OCI-LY7 (cell line): ENCODE results near the gene XPNPEP2. TPM values are rescaled to one million over a fixed set of nuclear protein-coding genes. Genes with fewer than 3 reads are reported as not detected.

Experiments
- BruUV-seq: library from RNA; stranded (reverse); fragments of 400-500 nt; replicated peaks from 2 replicates; lab custom pipeline; 2021; lab: Mats Ljungman, UMichigan
- CTCF ChIA-PET: fragments of 300-600 bp; sonication (Branson Sonifier 250); formaldehyde crosslinking; loops from one replicate; lab custom pipeline; 2022; ENCODE audit warnings: antibody characterized with exemption; ENCODE audit not compliant: unreplicated experiment; lab: Charles Lee
- POLR2A ChIA-PET: fragments of 300-600 bp; sonication (Branson Sonifier 250); formaldehyde crosslinking; loops from one replicate; lab custom pipeline; 2022; ENCODE audit warnings: antibody characterized with exemption; lab: Charles Lee
- DNase-seq: peaks from one replicate; pipeline ENCODE4 v3.0.0-alpha.2; 2015; ENCODE audit warnings: low spot score
- H2AFZ ChIP-seq: fragments of 200-600 bp; sonication (generic), shearing (Covaris generic); 2 replicates; pipeline ENCODE4 v1.6.1; 2014; ENCODE audit warnings: mild to moderate bottlenecking, antibody characterized with exemption, low read length, moderate library complexity
- H3K27ac ChIP-seq: fragments of 200-600 bp; sonication (generic); 2 replicates; pipeline ENCODE4 v1.5.1; 2014; ENCODE audit warnings: mixed run types, low read depth, mild to moderate bottlenecking, moderate library complexity, low read length, inconsistent platforms; ENCODE audit not compliant: poor library complexity, severe bottlenecking
- H3K36me3 ChIP-seq: fragments of 200-600 bp; sonication (generic); 2 replicates; pipeline ENCODE4 v1.6.1; 2014; ENCODE audit warnings: mild to moderate bottlenecking, antibody characterized with exemption, low read length, moderate library complexity, mixed read lengths; ENCODE audit not compliant: insufficient read depth
- H3K4me1 ChIP-seq: fragments of 200-600 bp; sonication (generic); 2 replicates; pipeline ENCODE4 v1.5.1; 2014; ENCODE audit warnings: mild to moderate bottlenecking, low read length; ENCODE audit not compliant: insufficient read depth, poor library complexity, severe bottlenecking
- H3K4me2 ChIP-seq: fragments of 200-600 bp; sonication (generic); 2 replicates; pipeline ENCODE4 v1.6.1; 2014; ENCODE audit warnings: mild to moderate bottlenecking, low read length
- H3K4me3 ChIP-seq: fragments of 200-600 bp; sonication (generic); 2 replicates; pipeline ENCODE4 v1.5.1; 2014; ENCODE audit warnings: mild to moderate bottlenecking, low read depth, low read length; ENCODE audit not compliant: poor library complexity, severe bottlenecking
- H3K79me2 ChIP-seq: fragments of 200-600 bp; sonication (generic); 2 replicates; pipeline ENCODE4 v1.6.1; 2016; ENCODE audit warnings: low read depth, mild to moderate bottlenecking, low read length, moderate library complexity, mixed read lengths; ENCODE audit not compliant: insufficient read depth
- H3K9me2 ChIP-seq: fragments of 200-600 bp; sonication (generic); 2 replicates; pipeline ENCODE4 v1.6.1; 2016; ENCODE audit warnings: mild to moderate bottlenecking, low read length, mixed read lengths; ENCODE audit not compliant: insufficient read depth
- H3K9me3 ChIP-seq: fragments of 200-600 bp; sonication (generic); 2 replicates; pipeline ENCODE4 v1.6.1; 2014; ENCODE audit warnings: mild to moderate bottlenecking, mixed run types, low read length, mixed read lengths
- H4K20me1 ChIP-seq: fragments of 200-600 bp; sonication (generic); 2 replicates; pipeline ENCODE4 v1.6.1; 2014; ENCODE audit warnings: mild to moderate bottlenecking, antibody characterized with exemption, low read length, moderate library complexity, mixed read lengths; ENCODE audit not compliant: insufficient read depth
- CTCF ChIP-seq: fragments of 200-600 bp; sonication (generic); conservative IDR thresholded peaks from 2 replicates; pipeline ENCODE4 v1.5.1; 2014; ENCODE audit warnings: mild to moderate bottlenecking, antibody characterized with exemption, low read length, moderate library complexity, mixed read lengths
- EZH2phosphoT487 ChIP-seq: fragments of 200-600 bp; sonication (generic); IDR thresholded peaks from 2 replicates; pipeline ENCODE4 v1.6.1; 2018; ENCODE audit warnings: low read depth, borderline replicate concordance, mild to moderate bottlenecking, mixed run types, antibody characterized with exemption, low read length, moderate library complexity, mixed read lengths
- intact Hi-C: fragments of 100-400 bp; cut with micrococcal nuclease; formaldehyde crosslinking; loops from one replicate; pipeline ENCODE4 v1.10.0; 2022; ENCODE audit not compliant: unreplicated experiment
- total RNA-seq, 2 experiments: library from RNA; depleted of rRNA in 1 of 2; stranded (reverse); fragments of >200 nt in 1 of 2; shearing (Covaris generic) in 1 of 2; gene quantifications; 2 replicates each; pipeline ENCODE4 v1.2.3, GENCODE V29; 2014 to 2022

Gene XPNPEP2
- total RNA-seq, 2 experiments from 2014 or later: not detected

DNA sequence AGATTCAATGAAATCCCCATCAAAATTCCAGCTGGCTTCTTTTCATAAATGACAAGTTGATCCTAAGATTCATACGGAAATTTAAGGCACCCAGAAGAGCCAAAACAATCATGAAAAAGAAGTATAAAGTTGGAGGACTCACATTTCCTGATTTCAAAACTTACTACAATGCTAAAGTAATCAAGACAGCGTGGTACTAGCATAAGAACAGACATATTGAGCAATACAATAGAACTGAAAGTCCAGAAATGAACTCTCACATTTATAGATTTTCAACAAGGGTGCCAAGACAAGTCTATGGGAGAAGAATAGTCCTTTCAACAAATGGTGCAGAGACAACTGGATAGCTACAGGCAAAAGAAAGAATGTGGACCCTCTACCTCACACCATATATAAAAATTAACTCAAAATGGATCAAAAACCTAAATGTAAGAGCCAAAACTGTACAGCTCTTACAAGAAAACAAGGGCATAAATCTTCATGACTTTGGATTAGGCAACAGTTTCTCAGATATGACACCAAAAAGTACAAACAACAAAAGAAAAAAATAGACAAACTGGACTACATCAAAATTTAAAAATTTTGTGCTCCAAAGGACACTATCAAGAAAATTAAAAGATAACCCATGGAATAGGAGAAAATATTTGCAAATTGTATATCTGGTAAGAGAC lies 69.5 kb downstream of the XPNPEP2 start:
- no peak for TF ChIP-seq EZH2phosphoT487
- no peak for TF ChIP-seq CTCF
- no peak overlapping the region for H2AFZ ChIP-seq
- H3K27ac ChIP-seq: no peak overlapping the region
- ChIA-PET CTCF (no interaction called here), POLR2A (no interaction called here)
- H3K4me3 ChIP-seq: no peak overlapping the region
- H3K9me2 ChIP-seq: no peaks in the 10 kb centered on the region
- intact Hi-C loops: no loop called here
- BruUV-seq: no TSS peak
- no peaks in the 10 kb centered on the region for H4K20me1 ChIP-seq
- DNase-seq: no peak
- H3K9me3 ChIP-seq: no peaks in the 10 kb centered on the region
- H3K36me3 ChIP-seq: peaks cover 41% of the 10 kb centered on the region
- no peaks in the 10 kb centered on the region for H3K79me2 ChIP-seq
- H3K4me2 ChIP-seq: no peak overlapping the region
- no peaks in the 10 kb centered on the region for H3K4me1 ChIP-seq

DNA sequence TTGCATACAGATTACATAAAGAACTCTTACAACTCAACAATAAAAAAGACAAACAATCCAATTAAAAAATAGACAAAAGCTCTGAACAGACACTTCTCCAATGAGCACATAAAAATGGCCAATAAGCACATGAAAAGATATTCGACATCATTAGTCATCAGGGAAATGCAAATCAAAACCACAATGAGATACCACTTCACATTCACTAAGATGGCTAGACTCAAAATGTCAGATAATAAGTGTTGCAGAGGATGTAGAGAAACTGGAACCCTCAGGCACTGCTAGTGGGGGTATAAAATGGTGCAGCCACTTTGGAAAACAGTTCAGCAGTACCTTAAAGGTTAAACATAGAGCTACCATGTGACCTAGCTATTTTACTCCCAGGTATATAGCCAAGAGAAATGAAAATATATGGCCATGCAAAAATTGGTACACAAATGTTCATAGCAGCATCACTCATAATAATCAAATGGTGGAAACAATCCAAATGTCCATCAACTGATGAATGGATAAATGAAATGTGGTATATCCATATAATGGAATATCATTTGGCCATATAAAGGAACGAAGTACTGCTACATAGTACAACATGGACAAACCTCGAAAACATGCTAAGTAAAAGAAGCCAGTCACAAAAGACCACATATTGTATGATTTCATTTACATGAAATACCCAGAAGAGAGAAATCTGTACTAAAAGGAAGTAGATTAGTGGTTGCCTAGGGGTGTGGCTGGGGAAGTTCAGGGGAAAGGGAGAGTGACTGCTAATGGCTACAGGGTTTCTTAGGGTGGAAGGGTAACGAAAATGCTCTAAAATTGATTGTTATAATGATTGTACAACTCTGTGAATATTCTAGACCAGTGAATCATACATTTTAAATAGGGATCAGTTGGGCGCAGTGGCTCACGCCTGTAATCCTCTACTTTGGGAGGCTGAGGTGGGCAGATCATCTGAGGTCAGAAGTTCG lies 70.3 kb downstream of the XPNPEP2 start:
- intact Hi-C loops: no loop called here
- H2AFZ ChIP-seq: no peak overlapping the region
- no peak for DNase-seq
- no peak overlapping the region for H3K4me2 ChIP-seq
- H3K9me3 ChIP-seq: no peaks in the 10 kb centered on the region
- H3K27ac ChIP-seq: no peak overlapping the region
- no peaks in the 10 kb centered on the region for H4K20me1 ChIP-seq
- POLR2A ChIA-PET: no interaction called here
- no peaks in the 10 kb centered on the region for H3K4me1 ChIP-seq
- peaks cover 47% of the 10 kb centered on the region for H3K36me3 ChIP-seq
- no peaks in the 10 kb centered on the region for H3K79me2 ChIP-seq
- no TSS peak for BruUV-seq
- TF ChIP-seq CTCF (no peak), EZH2phosphoT487 (no peak)
- no peaks in the 10 kb centered on the region for H3K9me2 ChIP-seq
- CTCF ChIA-PET: no interaction called here
- no peak overlapping the region for H3K4me3 ChIP-seq
